AG08395 (cell line): ENCODE measurements around the gene AUNIP.

ENCODE experiments used
- DNase-seq: peaks from one replicate; pipeline ENCODE4 v3.0.0; 2012; ENCODE audit warnings: mixed read lengths, low spot score

The AUNIP gene

GRCh38 chr1:25828491-25828890 lies 30.8 kb downstream of the AUNIP start:
- DNase-seq = no peak

GRCh38 chr1:25826571-25826970 lies 32.7 kb downstream of the AUNIP start:
- no peak for DNase-seq

- DNase-seq = no peak
Measured at GRCh38 chr1:25825605-25826004, 33.7 kb downstream of the AUNIP start.

- peak; percentile 54 for DNase-seq
Measured at GRCh38 chr1:25821630-25822091, 37.6 kb downstream of the AUNIP start.

GRCh38 chr1:25821112-25821476 lies 38.2 kb downstream of the AUNIP start:
- DNase-seq = no peak

GRCh38 chr1:25820247-25821111 lies 38.8 kb downstream of the AUNIP start:
- DNase-seq = peak; percentile 82

- DNase-seq = peak; percentile 93
Measured at GRCh38 chr1:25819491-25820246, 39.6 kb downstream of the AUNIP start, which contains the start of gene MTFR1L. Gene MTFR1L (plus strand): TSS chr1:25819954. CDS start chr1:25823105, 3,151 bp downstream.

- no peak for DNase-seq
Measured at GRCh38 chr1:25818569-25818968, 40.7 kb downstream of the AUNIP start.

- DNase-seq = no peak
Measured at GRCh38 chr1:25817840-25818501, 41.3 kb downstream of the AUNIP start.

GRCh38 chr1:25816112-25816718 lies 43.0 kb downstream of the AUNIP start:
- no peak for DNase-seq

GRCh38 chr1:25815208-25816111 lies 43.8 kb downstream of the AUNIP start:
- DNase-seq = no peak

- DNase-seq = no peak
Measured at GRCh38 chr1:25814549-25815087, 44.6 kb downstream of the AUNIP start.

GRCh38 chr1:25813734-25814471 lies 45.4 kb downstream of the AUNIP start:
- no peak for DNase-seq

GRCh38 chr1:25813071-25813733 lies 46.1 kb downstream of the AUNIP start:
- DNase-seq = no peak

- DNase-seq = no peak
Measured at GRCh38 chr1:25811384-25812082, 47.7 kb downstream of the AUNIP start.

GRCh38 chr1:25810341-25811299 lies 48.6 kb downstream of the AUNIP start:
- peak; percentile 68 for DNase-seq

- no peak for DNase-seq
Measured at GRCh38 chr1:25809929-25810328, 49.3 kb downstream of the AUNIP start.
